ENCODE measurements around the gene CHFR. TPM values are rescaled to one million over a fixed set of nuclear protein-coding genes. Genes with fewer than 3 reads are reported as not detected.

CHFR gene
- total and polyA plus RNA-seq, 9 of the 15 experiments (the other 6 are each of a cell fraction or from before 2014, with no cell fraction given): 0.61 to 33.9 (median 19.3) TPM

GRCh38 chr12:132835076-132836025 lies 52.1 kb downstream of the CHFR start (continued):
- TF ChIP-seq ZNF518B (CRISPR knock-in tag; IDR thresholded peaks at IDR 0.05) (no peak), CHD2 (IDR thresholded peaks at IDR 0.05; ENCODE audit: low read depth, low read length) (no peak), CBFA2T3 (IDR thresholded peaks at IDR 0.05) (peak; percentile 75), NONO (IDR thresholded peaks at IDR 0.05; ENCODE audit: low read depth in 2 of 2, low read length in 1 of 2) (no peak), CREBBP (IDR thresholded peaks at IDR 0.05; ENCODE audit: low read depth, low read length) (no peak), PHF21A (IDR thresholded peaks at IDR 0.05; ENCODE audit: borderline replicate concordance, low read depth) (no peak), C11orf30 (IDR thresholded peaks at IDR 0.05; ENCODE audit: low read depth) (no peak), ESRRA (IDR thresholded peaks at IDR 0.05; ENCODE audit: borderline replicate concordance, low read depth) (no peak), JUNB (CRISPR knock-in tag; conservative IDR thresholded peaks at IDR 0.05) (no peak), E2F4 (CRISPR knock-in tag; IDR thresholded peaks at IDR 0.05; ENCODE audit: low read depth) (no peak), CBFA2T2 (conservative IDR thresholded peaks at IDR 0.05) (peak; percentile 52), GABPA (tag; conservative IDR thresholded peaks at IDR 0.05; ENCODE audit: low read depth) (no peak), MYC (IDR thresholded peaks at IDR 0.05; ENCODE audit: low read depth, low read length) (no peak), MYC (CRISPR knock-in tag; IDR thresholded peaks at IDR 0.05; ENCODE audit: borderline replicate concordance, low read depth) (no peak), XRCC4 (IDR thresholded peaks at IDR 0.05; ENCODE audit: extremely low read depth, insufficient read depth, insufficient read length) (no peak), ZNF165 (CRISPR knock-in tag; IDR thresholded peaks at IDR 0.05; ENCODE audit: borderline replicate concordance) (no peak), USF1 (CRISPR knock-in tag; IDR thresholded peaks at IDR 0.05) (peak; percentile 67), ETV6 (IDR thresholded peaks at IDR 0.05; ENCODE audit: borderline replicate concordance in 1 of 2, low read depth in 2 of 2, low read length in 1 of 2) (no peak), ETV6 (CRISPR knock-in tag; IDR thresholded peaks at IDR 0.05; ENCODE audit: borderline replicate concordance) (no peak), FOXM1 (IDR thresholded peaks at IDR 0.05; ENCODE audit: low read depth) (no peak), FOXM1 (CRISPR knock-in tag; IDR thresholded peaks at IDR 0.05; ENCODE audit: low read depth) (no peak), THRA (IDR thresholded peaks at IDR 0.05) (no peak)

Measured in K562 (cell line).